Adipocyte (in vitro differentiated cells): Measurements from ENCODE around the gene NT5DC1.
"Not testable (repeated sequence)": the region's sequence is repeated elsewhere in the genome, so short reads cannot be mapped to it uniquely, and the experiment has no call there.

Experiments
- DNase-seq: peaks from one replicate; pipeline ENCODE4 v3.0.0-alpha.2; 2015; ENCODE audit warnings: low read depth
- H3K27me3 ChIP-seq: replicated peaks from 2 replicates; pipeline ENCODE4 v1.7.0; 2013; ENCODE audit warnings: mild to moderate bottlenecking, low read length, moderate library complexity; ENCODE audit not compliant: control insufficient read depth, insufficient read depth
- H3K36me3 ChIP-seq: 2 replicates; pipeline ENCODE4 v1.7.0; 2013; ENCODE audit warnings: low read length, mild to moderate bottlenecking, moderate library complexity; ENCODE audit not compliant: control insufficient read depth, insufficient read depth, severe bottlenecking
- H3K4me1 ChIP-seq: 2 replicates; pipeline ENCODE4 v1.7.0; 2013; ENCODE audit warnings: mild to moderate bottlenecking, low read length, moderate library complexity; ENCODE audit not compliant: control insufficient read depth, insufficient read depth
- H3K4me3 ChIP-seq: 2 replicates; pipeline ENCODE4 v1.7.0; 2013; ENCODE audit warnings: mild to moderate bottlenecking, low read length, moderate library complexity
- H3K9ac ChIP-seq: 2 replicates; pipeline ENCODE4 v1.7.0; 2013; ENCODE audit warnings: mild to moderate bottlenecking, low read length, moderate library complexity
- H3K9me3 ChIP-seq: 2 replicates; pipeline ENCODE4 v1.7.0; 2013; ENCODE audit warnings: mild to moderate bottlenecking, low read length, moderate library complexity; ENCODE audit not compliant: control insufficient read depth

NT5DC1 gene

DNA sequence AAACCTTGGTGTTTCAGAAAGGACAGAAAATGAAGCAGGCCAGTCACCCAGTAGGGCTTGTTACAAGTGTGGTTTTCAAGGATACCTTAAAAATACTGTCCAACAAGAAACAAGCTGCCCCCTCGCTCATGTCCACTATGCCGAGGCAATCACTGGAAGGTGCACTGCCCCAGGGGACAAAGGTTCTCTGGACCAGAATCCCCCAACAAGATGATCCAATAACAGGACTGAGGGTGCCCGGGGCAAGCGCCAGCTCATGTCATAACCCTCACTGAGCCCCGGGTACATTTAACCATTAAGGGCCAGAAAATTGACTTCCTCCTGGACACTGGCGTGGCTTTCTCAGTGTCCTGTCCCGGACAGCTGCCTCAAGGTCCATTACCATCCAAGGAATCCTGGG, 6.6 kb upstream of the NT5DC1 start:
- DNase-seq: no peak
- Histone ChIP-seq H3K4me1 (no peaks in the 10 kb centered on the region), H3K27me3 (no peaks in the 10 kb centered on the region), H3K9me3 (peaks cover 11% of the 10 kb centered on the region), H3K4me3 (no peak overlapping the region), H3K36me3 (no peaks in the 10 kb centered on the region), H3K9ac (no peak overlapping the region)

GRCh38 chr6:116096048-116096759, 4.4 kb upstream of the NT5DC1 start:
- not testable (repeated sequence) for H3K27me3 ChIP-seq, DNase-seq, H3K36me3 ChIP-seq, H3K4me1 ChIP-seq, H3K9ac ChIP-seq, H3K4me3 ChIP-seq
- peaks cover 11% of the 10 kb centered on the region for H3K9me3 ChIP-seq

- Histone ChIP-seq H3K4me1 (peaks cover 11% of the 10 kb centered on the region), H3K4me3 (no peak overlapping the region), H3K9me3 (peaks cover 11% of the 10 kb centered on the region), H3K9ac (no peak overlapping the region), H3K36me3 (no peaks in the 10 kb centered on the region), H3K27me3 (no peaks in the 10 kb centered on the region)
- DNase-seq: peak; percentile 73
These were observed 3.5 kb upstream of the NT5DC1 start for GRCh38 chr6:116096979-116097816.

DNA sequence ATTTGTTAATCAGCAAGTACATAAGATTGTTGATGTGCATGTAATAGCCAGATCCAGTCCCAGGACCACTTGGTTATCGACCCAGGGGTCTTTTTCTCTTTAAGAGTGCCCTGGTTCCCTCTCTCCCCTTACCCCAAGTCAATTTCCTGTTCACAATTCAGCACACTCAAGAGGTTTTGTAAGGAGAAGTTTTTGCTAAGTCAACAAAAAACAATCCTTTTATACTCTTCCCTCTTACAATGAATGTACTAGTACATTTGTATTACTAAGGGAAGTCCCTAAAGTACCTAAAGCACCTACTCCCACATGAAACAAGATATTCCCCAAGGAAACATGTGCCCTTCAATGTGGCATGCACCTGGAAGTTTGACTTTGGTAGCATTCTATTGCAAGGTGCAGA, 1.6 kb upstream of the NT5DC1 start:
- no peaks in the 10 kb centered on the region for H3K36me3 ChIP-seq
- no peak overlapping the region for H3K4me3 ChIP-seq
- no peak overlapping the region for H3K9ac ChIP-seq
- peaks cover 11% of the 10 kb centered on the region for H3K4me1 ChIP-seq
- DNase-seq: no peak
- peaks cover 11% of the 10 kb centered on the region for H3K9me3 ChIP-seq
- no peaks in the 10 kb centered on the region for H3K27me3 ChIP-seq

DNA sequence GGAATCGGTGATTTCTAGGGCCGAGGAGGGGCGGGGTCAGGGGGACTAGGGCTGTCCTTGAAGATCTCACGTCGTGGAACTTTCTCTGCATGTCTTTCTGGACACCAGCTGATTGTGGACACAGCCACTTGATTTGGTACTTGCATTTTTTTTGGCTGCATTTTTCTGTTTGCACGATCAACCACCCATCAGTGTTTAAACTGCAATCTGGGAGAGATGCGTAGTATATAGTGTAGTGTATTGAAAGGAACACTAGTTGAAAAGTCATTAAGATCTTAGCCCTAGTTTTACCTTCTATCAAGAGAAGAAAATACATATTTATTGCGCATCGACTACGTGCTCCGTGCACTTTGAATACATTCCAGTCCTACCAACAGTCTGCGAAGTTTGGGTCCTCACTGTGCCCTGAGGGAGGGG, 657 bp downstream of the NT5DC1 start:
- Histone ChIP-seq H3K9ac (peak overlapping the region; percentile 93), H3K4me1 (peaks cover 27% of the 10 kb centered on the region), H3K9me3 (peaks cover 2% of the 10 kb centered on the region), H3K27me3 (no peaks in the 10 kb centered on the region), H3K4me3 (peak overlapping the region; percentile 93), H3K36me3 (no peaks in the 10 kb centered on the region)
- DNase-seq: no peak

- H3K4me3 ChIP-seq: peak overlapping the region; percentile 93
- H3K36me3 ChIP-seq: no peaks in the 10 kb centered on the region
- peak overlapping the region; percentile 93 for H3K9ac ChIP-seq
- no peak for DNase-seq
- peaks cover 32% of the 10 kb centered on the region for H3K4me1 ChIP-seq
- H3K27me3 ChIP-seq: no peaks in the 10 kb centered on the region
- no peaks in the 10 kb centered on the region for H3K9me3 ChIP-seq
These were observed 1.1 kb downstream of the NT5DC1 start for GRCh38 chr6:116101790-116102189.

DNA sequence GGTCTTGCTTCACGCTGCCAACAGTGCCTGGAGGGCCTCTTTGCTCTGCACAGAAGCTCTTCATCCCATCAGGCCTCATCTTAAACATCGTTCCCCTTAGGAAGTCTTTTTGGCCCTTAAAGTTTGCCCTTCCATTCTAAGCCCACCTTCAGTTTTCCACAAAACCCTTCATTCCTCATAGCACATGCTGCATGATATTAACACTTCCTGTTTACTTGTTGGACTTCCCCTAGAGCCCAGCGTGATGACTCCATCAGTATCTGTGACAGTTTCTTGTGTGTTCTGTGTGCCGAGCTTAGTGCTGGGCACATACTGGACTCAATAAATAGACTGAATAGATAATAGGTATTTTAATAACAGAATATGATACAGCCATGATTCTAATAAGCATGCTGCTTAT, 2.2 kb downstream of the NT5DC1 start:
- Histone ChIP-seq H3K9ac (no peak overlapping the region), H3K27me3 (no peaks in the 10 kb centered on the region), H3K36me3 (no peaks in the 10 kb centered on the region), H3K4me1 (peaks cover 33% of the 10 kb centered on the region), H3K4me3 (no peak overlapping the region), H3K9me3 (no peaks in the 10 kb centered on the region)
- DNase-seq: no peak

GRCh38 chr6:116104636-116105035, 4.0 kb downstream of the NT5DC1 start:
- Histone ChIP-seq H3K9ac (no peak overlapping the region), H3K9me3 (no peaks in the 10 kb centered on the region), H3K4me1 (peaks cover 33% of the 10 kb centered on the region), H3K4me3 (no peak overlapping the region), H3K27me3 (no peaks in the 10 kb centered on the region), H3K36me3 (peaks cover 4% of the 10 kb centered on the region)
- DNase-seq: no peak

- no peak overlapping the region for H3K9ac ChIP-seq
- no peaks in the 10 kb centered on the region for H3K9me3 ChIP-seq
- no peak for DNase-seq
- peaks cover 10% of the 10 kb centered on the region for H3K36me3 ChIP-seq
- H3K4me3 ChIP-seq: no peak overlapping the region
- H3K27me3 ChIP-seq: no peaks in the 10 kb centered on the region
- H3K4me1 ChIP-seq: peaks cover 30% of the 10 kb centered on the region
These were observed 4.6 kb downstream of the NT5DC1 start for GRCh38 chr6:116105247-116105646.

GRCh38 chr6:116106146-116106545, 5.5 kb downstream of the NT5DC1 start:
- H3K27me3 ChIP-seq: no peaks in the 10 kb centered on the region
- peaks cover 29% of the 10 kb centered on the region for H3K4me1 ChIP-seq
- H3K36me3 ChIP-seq: peaks cover 19% of the 10 kb centered on the region
- H3K9me3 ChIP-seq: no peaks in the 10 kb centered on the region
- DNase-seq: peak; percentile 52
- H3K4me3 ChIP-seq: peak overlapping the region; percentile 49
- H3K9ac ChIP-seq: peak overlapping the region; percentile 46

GRCh38 chr6:116108836-116109235, 8.2 kb downstream of the NT5DC1 start:
- Histone ChIP-seq H3K27me3 (no peaks in the 10 kb centered on the region), H3K4me1 (peaks cover 22% of the 10 kb centered on the region), H3K4me3 (no peak overlapping the region), H3K9me3 (no peaks in the 10 kb centered on the region), H3K9ac (no peak overlapping the region), H3K36me3 (peaks cover 43% of the 10 kb centered on the region)
- DNase-seq: no peak
